Karpas-422 (cell line): ENCODE data around the gene CCDC27. TPM values are rescaled to one million over a fixed set of nuclear protein-coding genes. Genes with fewer than 3 reads are reported as not detected.

Experiments
- DNase-seq: peaks from one replicate; pipeline ENCODE4 v3.0.0-alpha.2; 2015
- H2AFZ ChIP-seq: fragments of 200-600 bp; sonication (generic); 2 replicates; pipeline ENCODE4 v1.6.1; 2014; ENCODE audit warnings: antibody characterized with exemption, low read length, mixed read lengths
- H3K27ac ChIP-seq: fragments of 200-600 bp; sonication (generic); 2 replicates; pipeline ENCODE4 v1.5.1; 2014; ENCODE audit warnings: mild to moderate bottlenecking, low read length, moderate library complexity
- H3K27me3 ChIP-seq: fragments of 200-600 bp; sonication (generic); 2 replicates; pipeline ENCODE4 v1.6.1; 2014; ENCODE audit warnings: low read length, mixed read lengths
- H3K36me3 ChIP-seq: fragments of 200-600 bp; sonication (generic); 2 replicates; pipeline ENCODE4 v1.6.1; 2014; ENCODE audit warnings: low read length, mixed read lengths; ENCODE audit not compliant: insufficient read depth
- H3K4me1 ChIP-seq: fragments of 200-600 bp; sonication (generic); 2 replicates; pipeline ENCODE4 v1.6.1; 2014; ENCODE audit warnings: mild to moderate bottlenecking, low read length, mixed read lengths
- H3K4me2 ChIP-seq: fragments of 200-600 bp; sonication (generic); 2 replicates; pipeline ENCODE4 v1.6.1; 2014; ENCODE audit warnings: low read length, low read depth, mild to moderate bottlenecking; ENCODE audit not compliant: poor library complexity, severe bottlenecking
- H3K4me3 ChIP-seq: fragments of 200-600 bp; sonication (generic); 2 replicates; pipeline ENCODE4 v1.5.1; 2014; ENCODE audit warnings: mild to moderate bottlenecking, antibody characterized with exemption, low read length, mixed read lengths
- H3K79me2 ChIP-seq: fragments of 200-600 bp; sonication (generic); 2 replicates; pipeline ENCODE4 v1.6.1; 2014; ENCODE audit warnings: mild to moderate bottlenecking, low read length, mixed read lengths
- H3K9ac ChIP-seq: fragments of 200-600 bp; sonication (generic); 2 replicates; pipeline ENCODE4 v1.6.0; 2014; ENCODE audit warnings: low read length
- H3K9me2 ChIP-seq: fragments of 200-600 bp; sonication (generic), shearing (Covaris generic); replicated peaks from 2 replicates; pipeline ENCODE4 v1.6.0; 2014; ENCODE audit warnings: mild to moderate bottlenecking, low read length, moderate library complexity; ENCODE audit not compliant: insufficient read depth
- H3K9me3 ChIP-seq: fragments of 300-700, 200-600 bp; sonication (generic); 2 replicates; pipeline ENCODE4 v1.6.1; 2014; ENCODE audit warnings: low read length, mixed read lengths
- H4K20me1 ChIP-seq: fragments of 200-600 bp; sonication (generic); 2 replicates; pipeline ENCODE4 v1.6.1; 2014; ENCODE audit warnings: mild to moderate bottlenecking, antibody characterized with exemption, low read length, low read depth; ENCODE audit not compliant: insufficient read depth
- small RNA-seq: library from RNA; depleted of rRNA; stranded (forward); fragments of <200 nt; gene quantifications from one replicate; pipeline ENCODE3, GENCODE V24; 2014
- total RNA-seq: library from RNA; depleted of rRNA; stranded (reverse); fragments of >200 nt; shearing (Covaris generic); gene quantifications from 2 replicates; pipeline ENCODE4 v1.2.3, GENCODE V29; 2014; ENCODE audit warnings: low replicate concordance; rRNA removed

CCDC27 gene
- total RNA-seq, 1 experiment from 2014 or later: not detected

GRCh38 chr1:3817138-3817740, 65.0 kb downstream of the CCDC27 start:
- Histone ChIP-seq H3K9ac (no peak overlapping the region), H3K4me1 (no peaks in the 10 kb centered on the region), H3K4me3 (no peak overlapping the region), H3K27me3 (no peaks in the 10 kb centered on the region), H3K27ac (no peak overlapping the region), H4K20me1 (no peaks in the 10 kb centered on the region), H2AFZ (no peak overlapping the region), H3K9me3 (no peaks in the 10 kb centered on the region), H3K36me3 (no peaks in the 10 kb centered on the region), H3K9me2 (no peaks in the 10 kb centered on the region), H3K79me2 (no peaks in the 10 kb centered on the region), H3K4me2 (no peak overlapping the region)
- DNase-seq: no peak

- peaks cover 3% of the 10 kb centered on the region; the same call in 1 of the 2 replicates for H3K36me3 ChIP-seq
- no peak overlapping the region for H3K27ac ChIP-seq
- no peaks in the 10 kb centered on the region for H3K79me2 ChIP-seq
- H3K9ac ChIP-seq: no peak overlapping the region
- no peak overlapping the region for H3K4me2 ChIP-seq
- no peak overlapping the region for H3K4me3 ChIP-seq
- no peaks in the 10 kb centered on the region for H3K9me2 ChIP-seq
- no peak overlapping the region for H2AFZ ChIP-seq
- no peaks in the 10 kb centered on the region for H3K9me3 ChIP-seq
- no peaks in the 10 kb centered on the region for H3K4me1 ChIP-seq
- no peak for DNase-seq
- H3K27me3 ChIP-seq: no peaks in the 10 kb centered on the region
- no peaks in the 10 kb centered on the region for H4K20me1 ChIP-seq
These were observed 65.8 kb downstream of the CCDC27 start for GRCh38 chr1:3817821-3818597.

- H2AFZ ChIP-seq: no peak overlapping the region
- no peaks in the 10 kb centered on the region for H3K79me2 ChIP-seq
- H4K20me1 ChIP-seq: no peaks in the 10 kb centered on the region
- H3K4me3 ChIP-seq: no peak overlapping the region
- H3K27me3 ChIP-seq: no peaks in the 10 kb centered on the region
- no peak overlapping the region for H3K27ac ChIP-seq
- no peaks in the 10 kb centered on the region for H3K9me3 ChIP-seq
- no peak overlapping the region for H3K4me2 ChIP-seq
- DNase-seq: no peak
- no peaks in the 10 kb centered on the region for H3K9me2 ChIP-seq
- H3K36me3 ChIP-seq: peaks cover 6% of the 10 kb centered on the region; the same call in 1 of the 2 replicates
- no peaks in the 10 kb centered on the region for H3K4me1 ChIP-seq
- H3K9ac ChIP-seq: no peak overlapping the region
These were observed 67.5 kb downstream of the CCDC27 start for GRCh38 chr1:3819771-3820200.

- no peak overlapping the region for H3K4me3 ChIP-seq
- H3K4me2 ChIP-seq: no peak overlapping the region
- H3K79me2 ChIP-seq: no peaks in the 10 kb centered on the region
- no peak overlapping the region for H3K27ac ChIP-seq
- H3K9me2 ChIP-seq: no peaks in the 10 kb centered on the region
- no peaks in the 10 kb centered on the region for H4K20me1 ChIP-seq
- no peak overlapping the region for H3K9ac ChIP-seq
- H3K36me3 ChIP-seq: peaks cover 6% of the 10 kb centered on the region; the same call in 1 of the 2 replicates
- no peaks in the 10 kb centered on the region for H3K4me1 ChIP-seq
- no peak for DNase-seq
- H3K9me3 ChIP-seq: no peaks in the 10 kb centered on the region
- no peak overlapping the region for H2AFZ ChIP-seq
- no peaks in the 10 kb centered on the region for H3K27me3 ChIP-seq
These were observed 68.1 kb downstream of the CCDC27 start for GRCh38 chr1:3820316-3820715.

GRCh38 chr1:3821004-3821403, 68.8 kb downstream of the CCDC27 start:
- no peaks in the 10 kb centered on the region for H3K27me3 ChIP-seq
- H3K9ac ChIP-seq: no peak overlapping the region
- H3K36me3 ChIP-seq: peaks cover 6% of the 10 kb centered on the region; the same call in 1 of the 2 replicates
- H3K9me2 ChIP-seq: no peaks in the 10 kb centered on the region
- H3K79me2 ChIP-seq: no peaks in the 10 kb centered on the region
- H3K9me3 ChIP-seq: no peaks in the 10 kb centered on the region
- no peak for DNase-seq
- H3K4me2 ChIP-seq: no peak overlapping the region
- no peak overlapping the region for H3K4me3 ChIP-seq
- no peaks in the 10 kb centered on the region for H4K20me1 ChIP-seq
- no peak overlapping the region for H2AFZ ChIP-seq
- H3K4me1 ChIP-seq: no peaks in the 10 kb centered on the region
- no peak overlapping the region for H3K27ac ChIP-seq

Small RNA genes lying within 50 kb of the gene (small RNA-seq; reads per million reads assigned to genes)
- gene RF02197: not detected
- not detected for gene RN7SL574P

Other genes starting within 250 kb of the CCDC27 start
- gene MEGF6, start 140.9 kb upstream of the CCDC27 start, total RNA-seq: not detected in 2 replicates
- gene TPRG1L, start 127.4 kb upstream of the CCDC27 start, total RNA-seq: 10.2 and 14.4 TPM in 2 replicates
- 37.2 and 46.7 TPM in 2 replicates for gene WRAP73, start 102.3 kb upstream of the CCDC27 start, total RNA-seq
- gene TP73, start 99.9 kb upstream of the CCDC27 start, total RNA-seq: 0.52 and 0.94 TPM in 2 replicates
- gene SMIM1, start 20.3 kb downstream of the CCDC27 start, total RNA-seq: 0.87 TPM in 1 of 2 replicates, not detected in the other
- 10.2 and 29.1 TPM in 2 replicates for gene LRRC47, start 44.0 kb downstream of the CCDC27 start, total RNA-seq
- gene CEP104, start 104.8 kb downstream of the CCDC27 start, total RNA-seq: 19.9 and 90.0 TPM in 2 replicates
- 11.9 and 15.2 TPM in 2 replicates for gene DFFB, start 105.0 kb downstream of the CCDC27 start, total RNA-seq
- 17.4 and 25.5 TPM in 2 replicates for gene C1orf174, start 147.8 kb downstream of the CCDC27 start, total RNA-seq